Stromal cell of bone marrow (primary cell): ENCODE results near the gene OR10G7.

Experiments used
- DNase-seq: peaks from one replicate; pipeline ENCODE4 v3.0.0-alpha.2; 2012; ENCODE audit warnings: low read depth

OR10G7 gene, protein sequence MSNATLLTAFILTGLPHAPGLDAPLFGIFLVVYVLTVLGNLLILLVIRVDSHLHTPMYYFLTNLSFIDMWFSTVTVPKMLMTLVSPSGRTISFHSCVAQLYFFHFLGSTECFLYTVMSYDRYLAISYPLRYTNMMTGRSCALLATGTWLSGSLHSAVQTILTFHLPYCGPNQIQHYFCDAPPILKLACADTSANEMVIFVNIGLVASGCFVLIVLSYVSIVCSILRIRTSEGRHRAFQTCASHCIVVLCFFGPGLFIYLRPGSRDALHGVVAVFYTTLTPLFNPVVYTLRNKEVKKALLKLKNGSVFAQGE

DNA sequence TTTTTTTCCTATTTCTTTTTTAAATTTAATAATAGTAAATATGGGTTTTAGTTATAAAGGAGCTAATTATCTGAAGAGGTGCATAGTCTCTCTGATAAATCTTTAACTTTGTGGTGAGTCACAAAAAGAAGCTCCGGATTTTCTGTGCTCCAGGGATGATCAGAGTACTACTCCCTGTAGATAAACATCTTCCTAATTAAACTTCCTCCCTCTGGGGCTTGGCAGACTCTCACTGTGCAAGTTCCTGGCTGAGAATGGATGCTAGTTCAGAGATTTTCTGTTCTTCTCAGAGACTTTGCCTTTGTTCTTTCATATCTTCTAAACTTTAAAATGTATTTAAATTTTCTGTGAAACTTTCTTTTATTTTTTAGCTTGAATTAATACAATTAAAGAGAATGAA is at the start of gene OR10G7:
Gene OR10G7, minus strand, starts transcription at position 72 of the 400 bp plus-strand sequence. CDS start 2,324 bp downstream, outside the sequence.
- DNase-seq, result no peak

DNA sequence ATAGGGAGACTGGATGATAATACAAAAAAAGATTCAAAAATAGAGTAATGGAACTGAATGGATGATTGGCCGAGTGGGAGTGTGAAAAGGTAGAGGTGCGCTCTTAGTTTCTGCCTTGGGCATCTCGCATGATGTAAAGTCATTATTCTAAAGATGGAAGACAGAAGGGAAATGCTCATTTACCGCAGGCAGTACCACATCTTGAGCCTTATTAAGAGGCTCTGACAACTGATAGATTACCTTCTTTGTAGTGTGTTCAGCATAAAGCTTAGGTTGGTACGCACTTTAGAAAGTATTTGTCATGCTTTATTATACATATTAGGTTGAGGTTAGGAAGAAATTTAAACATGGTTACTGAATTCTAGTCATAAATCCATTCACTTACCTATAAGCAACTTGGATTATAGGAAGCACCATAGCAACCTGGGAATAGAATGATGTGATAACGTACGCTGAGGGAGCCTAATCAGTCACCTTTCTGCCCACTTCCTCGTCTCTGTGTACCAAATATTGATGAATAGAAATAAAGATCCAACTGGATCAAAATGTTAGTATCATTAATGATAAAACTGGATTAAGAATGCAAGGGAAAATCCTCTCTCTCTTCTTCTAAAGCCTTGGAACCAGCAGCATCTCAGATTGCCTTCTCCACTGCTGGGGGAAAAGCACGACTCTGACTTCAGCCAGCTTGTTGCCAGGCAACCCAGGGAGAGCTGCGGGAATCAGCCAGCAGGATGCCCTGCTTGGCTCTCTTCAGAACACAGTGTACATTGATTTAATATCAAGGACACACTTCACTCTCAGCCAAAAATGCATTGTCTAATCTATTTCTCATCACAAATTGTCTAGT is 45.1 kb upstream of the OR10G7 start:
- DNase-seq, result no peak

DNA sequence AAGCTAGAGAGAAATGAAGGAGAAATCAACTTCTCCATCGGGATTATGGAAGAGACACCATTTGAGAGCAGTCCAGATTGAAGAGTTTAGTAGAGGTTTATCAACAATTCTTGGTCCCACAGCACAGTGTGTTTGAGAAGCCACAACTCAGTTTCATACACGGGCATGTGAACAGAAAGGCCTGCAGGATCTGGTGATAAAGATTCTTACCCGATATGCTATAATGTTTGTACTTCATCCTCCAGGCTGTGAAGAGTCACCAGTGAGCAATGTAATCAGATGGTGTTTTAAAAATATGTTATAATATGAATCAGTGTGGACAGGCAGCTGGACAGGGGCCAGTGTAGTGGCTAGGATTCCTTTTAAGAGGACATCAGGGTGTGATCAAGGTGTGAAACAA is 44.5 kb upstream of the OR10G7 start:
- no peak for DNase-seq

DNA sequence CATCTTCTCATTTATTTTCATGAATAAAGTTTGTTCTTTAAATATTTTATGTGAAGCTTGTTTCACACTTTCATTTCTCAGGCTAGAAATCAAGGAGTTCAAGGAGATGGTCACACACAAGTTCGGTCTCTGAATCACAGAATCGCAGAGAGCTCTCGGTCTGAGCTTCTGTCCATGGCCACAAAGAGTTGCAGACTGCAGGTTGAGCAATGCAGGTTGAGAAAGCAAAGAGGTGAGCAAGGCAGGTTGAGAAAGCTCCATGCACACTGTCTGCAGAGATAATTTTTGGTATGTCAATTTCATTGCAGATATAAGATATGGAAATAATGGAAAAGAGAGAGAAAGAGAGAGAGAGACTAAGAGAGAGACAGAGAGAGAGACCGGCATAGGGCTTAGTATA is 41.2 kb upstream of the OR10G7 start:
- no peak for DNase-seq

DNA sequence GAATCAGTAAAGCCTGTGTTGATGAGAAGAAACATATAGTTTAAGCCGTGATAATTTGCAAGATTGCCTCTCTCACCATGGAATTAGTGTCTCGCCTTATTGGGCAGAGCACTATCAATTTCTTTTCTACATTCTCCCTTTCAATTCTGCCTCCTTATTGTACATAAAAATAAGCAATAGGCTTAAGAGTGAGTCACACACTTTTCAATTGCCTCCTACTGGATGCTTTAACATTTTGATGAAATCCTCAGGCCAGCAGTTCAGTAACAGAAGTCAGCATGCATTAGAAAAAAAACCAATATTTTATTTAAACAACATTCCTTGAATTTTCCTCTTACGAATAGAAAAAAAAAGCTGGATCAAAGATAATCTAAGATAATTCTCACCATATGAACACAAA is 40.4 kb upstream of the OR10G7 start:
- no peak for DNase-seq

DNA sequence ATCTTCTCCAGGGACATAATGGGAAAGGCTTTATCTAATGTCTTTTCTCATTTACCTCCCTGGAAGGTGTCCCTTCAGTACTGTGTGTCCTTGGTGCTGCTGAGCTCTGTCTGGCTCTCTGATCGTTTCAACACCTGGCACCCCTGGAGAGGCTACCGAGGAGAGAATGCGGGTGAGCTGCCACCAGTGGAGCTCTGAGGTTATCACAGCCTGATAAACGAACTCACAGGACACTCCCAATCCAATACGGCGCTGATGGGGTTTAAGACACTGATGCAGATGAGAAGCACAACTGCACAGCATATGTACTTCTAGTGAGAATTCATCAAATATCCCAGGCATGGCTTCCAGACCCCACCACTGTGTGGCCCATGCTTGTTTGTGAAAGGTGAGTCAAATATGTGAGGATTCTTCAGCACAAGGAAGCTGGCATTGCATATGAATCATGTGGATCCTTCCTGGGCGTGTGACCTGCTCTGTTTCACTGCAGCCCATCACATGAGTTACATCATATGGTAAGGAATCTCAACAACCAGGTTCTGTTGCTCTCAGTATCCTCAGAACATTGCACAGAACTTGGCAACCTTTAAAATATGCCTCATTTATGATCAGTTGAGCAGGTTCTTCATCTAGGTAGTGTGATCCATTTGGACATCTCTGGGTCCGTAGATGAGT is 39.3 kb upstream of the OR10G7 start:
- no peak for DNase-seq

DNA sequence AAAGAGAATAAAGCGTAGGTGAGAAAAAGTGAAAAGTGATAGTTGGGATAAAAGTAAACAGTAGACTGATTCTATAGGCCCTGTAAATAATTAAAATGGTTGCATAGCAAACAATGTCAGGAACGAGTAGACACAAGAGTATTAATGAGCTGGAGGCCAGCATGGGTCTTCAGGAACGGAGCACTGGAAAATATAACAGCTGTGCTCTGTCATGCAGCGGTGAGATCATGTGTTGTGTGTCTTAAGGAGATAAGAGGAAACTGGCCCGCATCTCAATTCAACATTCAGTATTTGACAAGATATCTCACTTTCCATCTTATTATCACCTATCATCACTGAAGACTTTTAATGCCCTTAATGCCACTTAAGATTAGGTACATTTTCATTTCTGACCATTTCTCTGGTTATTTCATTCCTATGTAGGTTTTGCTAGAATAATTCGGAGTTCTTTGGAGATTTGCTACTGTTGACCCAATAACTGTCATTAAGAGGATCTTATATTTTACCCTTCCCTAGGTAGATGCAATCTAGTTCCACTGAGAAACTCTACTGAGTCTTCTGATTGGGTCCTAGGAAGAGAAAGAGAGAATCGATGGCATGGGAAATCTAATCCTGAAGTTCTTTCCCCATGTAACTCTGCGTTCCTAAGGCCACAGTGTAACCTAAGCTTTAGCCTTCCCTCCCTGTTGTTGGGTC is 38.7 kb upstream of the OR10G7 start:
- no peak for DNase-seq

DNA sequence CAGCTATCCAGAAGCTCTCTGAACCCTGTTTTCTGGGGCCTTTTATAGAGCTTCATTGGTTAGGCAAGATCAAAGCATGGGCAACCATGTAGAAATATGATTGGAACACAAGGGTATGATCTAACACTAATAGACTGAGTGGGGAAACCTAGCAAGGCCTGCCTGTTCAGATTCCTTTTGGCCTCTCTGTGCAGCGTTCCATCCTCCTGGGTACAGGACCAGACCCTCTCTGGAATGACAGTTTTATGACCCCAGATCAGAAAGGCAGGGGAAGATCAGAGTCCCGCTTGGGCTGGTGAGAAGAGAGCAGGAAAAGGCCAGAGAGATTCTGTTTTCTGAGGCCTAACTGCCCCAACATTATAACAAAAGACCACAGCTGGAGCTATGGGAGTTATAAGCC is 37.5 kb upstream of the OR10G7 start:
- DNase-seq, result no peak

DNA sequence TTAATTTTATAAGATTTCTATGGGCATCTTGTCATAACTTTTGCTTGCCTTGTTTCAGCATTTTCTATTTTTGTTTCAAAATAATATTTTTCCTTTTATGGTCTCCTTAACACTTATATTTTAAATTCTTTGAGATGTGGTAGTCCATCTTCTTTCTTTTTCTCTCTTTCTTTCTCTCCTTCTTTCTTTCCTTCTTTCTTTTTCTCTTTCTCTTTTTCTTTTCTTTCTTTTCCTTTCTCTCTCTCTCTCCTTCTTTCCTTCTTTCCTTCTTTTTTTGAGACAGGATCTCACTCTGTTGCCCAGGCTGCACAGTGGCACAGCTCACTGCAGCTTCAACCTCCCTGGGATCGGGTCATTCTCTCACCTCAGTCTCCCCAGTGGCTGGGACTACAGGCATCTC is 36.1 kb upstream of the OR10G7 start:
- no peak for DNase-seq

DNA sequence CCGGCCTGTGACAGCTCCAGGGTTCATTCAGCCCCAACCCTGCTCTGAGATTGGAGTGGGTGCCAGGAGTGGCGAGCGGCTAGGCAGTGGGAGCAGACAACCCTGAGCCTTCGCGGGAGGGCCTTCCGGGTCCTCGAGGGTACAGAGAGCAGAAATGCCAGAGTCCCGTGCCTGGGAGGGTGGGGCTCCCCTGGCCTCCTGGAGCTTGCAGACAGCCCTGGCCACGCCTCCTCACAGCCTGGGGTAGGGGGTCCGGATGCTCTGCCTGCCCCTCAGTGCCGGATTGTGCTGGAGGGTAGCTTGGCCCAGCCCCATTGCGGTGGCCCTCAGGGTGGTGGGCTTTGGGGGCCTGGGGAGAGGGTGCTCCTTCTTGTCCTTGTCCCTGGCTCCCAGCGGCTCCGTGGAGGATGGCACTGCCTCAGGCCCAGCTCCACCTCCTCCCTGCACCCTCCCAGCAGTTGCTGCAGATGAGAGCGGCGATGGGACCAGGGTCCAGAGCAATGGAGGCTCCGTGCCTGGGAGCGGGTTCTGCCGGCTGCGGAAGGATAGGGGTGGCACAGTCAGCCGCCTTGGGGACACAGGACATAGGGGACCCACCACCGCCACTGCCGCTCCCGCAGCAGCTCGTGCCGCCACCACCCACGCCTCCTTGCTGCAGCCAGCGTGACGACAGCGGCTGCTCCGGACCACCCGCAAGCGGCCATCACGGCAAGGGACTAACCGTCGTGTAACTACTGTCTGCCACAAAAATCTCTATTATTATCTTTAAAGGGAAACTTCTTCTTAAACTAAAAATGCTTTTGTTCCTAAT is 34.9 kb upstream of the OR10G7 start:
- DNase-seq, result no peak

DNA sequence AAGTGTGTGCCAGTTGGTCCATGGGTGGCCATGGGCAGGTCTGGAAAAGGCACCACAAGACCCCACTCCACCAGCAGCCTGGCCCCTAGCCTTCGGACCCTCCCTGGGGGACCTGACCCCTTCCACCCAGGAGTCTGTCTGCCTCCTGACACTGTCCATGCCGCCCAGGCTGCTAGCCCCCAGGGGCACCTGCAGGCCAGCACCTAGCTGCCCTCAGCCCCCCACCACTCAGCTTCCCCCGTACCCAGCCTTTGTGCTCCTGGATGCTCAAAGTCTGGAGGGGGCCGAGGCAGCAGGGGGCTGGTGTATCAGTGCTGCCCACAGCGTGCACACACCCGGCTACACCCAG is 34.3 kb upstream of the OR10G7 start:
- no peak for DNase-seq

DNA sequence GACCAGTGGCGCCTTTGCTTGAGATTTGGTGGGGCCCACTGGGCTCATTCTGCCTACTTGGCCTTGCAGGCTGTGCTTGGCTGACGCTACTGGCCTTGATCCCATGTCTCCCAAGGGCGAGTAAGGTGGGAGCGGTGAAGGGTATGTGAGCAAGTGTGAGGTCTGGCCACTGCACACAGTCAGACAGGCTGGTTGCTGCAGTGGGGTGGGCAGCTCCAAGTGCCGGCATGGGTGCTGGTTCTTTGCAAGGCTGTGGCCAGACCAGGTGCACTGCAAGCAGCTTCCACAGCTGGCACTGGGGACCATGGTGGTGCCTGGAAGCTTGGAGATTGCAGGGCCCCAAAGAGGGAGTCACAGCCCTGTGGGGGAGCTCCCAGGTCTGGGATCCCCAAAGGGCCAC is 33.4 kb upstream of the OR10G7 start:
- no peak for DNase-seq

DNA sequence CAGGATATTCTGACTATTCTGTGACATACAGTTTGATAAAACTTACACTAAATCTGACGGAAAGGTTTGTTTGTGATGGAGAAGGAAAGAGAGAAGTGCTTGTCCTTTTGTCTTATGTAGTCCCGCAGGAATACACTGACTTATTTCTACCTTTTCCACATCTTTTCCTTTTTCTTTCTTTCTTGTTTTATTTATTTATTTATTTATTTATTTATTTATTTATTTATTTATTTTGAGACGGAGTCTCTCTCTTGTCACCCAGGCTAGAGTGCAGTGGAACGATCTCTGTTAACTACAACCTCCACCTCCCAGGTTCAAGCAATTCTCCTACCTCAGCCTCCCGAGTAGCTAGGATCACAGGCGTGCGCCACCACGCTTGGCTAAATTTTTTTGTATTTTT is 31.0 kb upstream of the OR10G7 start:
- DNase-seq, result no peak

DNA sequence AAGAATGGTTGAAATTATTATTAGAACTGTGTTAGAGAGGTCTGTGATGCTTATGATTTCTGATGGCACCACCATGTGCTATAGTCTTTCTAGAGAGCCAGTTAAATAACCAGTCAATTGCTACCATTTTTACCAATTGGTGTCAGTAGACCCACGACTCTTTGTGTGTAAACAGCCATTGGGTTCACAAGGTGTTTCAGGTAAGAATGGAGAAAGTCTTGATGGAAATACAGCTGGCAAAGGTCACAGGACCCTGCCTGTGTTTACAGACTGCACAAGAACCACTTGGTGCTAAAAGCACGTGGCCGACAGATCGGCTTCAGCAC is 30.5 kb upstream of the OR10G7 start:
- DNase-seq, result no peak

DNA sequence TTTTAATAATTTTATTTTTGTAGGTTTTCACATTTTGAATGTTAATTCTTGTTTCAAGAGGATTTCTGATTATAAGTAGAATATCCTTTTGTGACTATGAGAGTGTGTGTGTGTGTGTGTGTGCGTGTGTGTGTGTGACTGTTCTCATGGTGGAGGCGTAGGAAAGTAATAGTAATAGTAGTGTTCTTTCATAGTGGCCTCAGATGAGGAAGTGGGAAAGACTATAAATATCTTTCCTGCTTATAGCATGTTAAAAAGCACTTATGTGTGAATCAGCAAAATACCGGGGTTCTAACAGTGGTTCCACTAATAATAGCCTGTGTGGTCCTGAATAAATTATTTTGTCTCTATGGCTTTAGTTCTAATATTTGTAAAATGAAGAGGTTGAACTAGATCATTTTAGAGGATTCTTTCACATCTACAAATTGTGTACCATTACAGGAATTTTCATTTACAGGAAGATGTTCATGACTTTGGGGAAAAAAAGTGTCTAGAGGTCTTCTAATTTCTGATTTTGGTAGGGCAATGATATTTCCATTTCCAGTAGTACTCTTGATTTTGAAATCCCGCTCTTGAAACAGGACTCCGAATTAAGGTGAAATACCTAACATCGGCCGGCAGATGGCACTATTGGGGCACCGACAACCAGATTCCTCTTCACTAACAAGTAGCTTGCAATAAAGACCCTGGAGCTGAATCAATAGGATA is 29.9 kb upstream of the OR10G7 start:
- DNase-seq, result peak; percentile 58

DNA sequence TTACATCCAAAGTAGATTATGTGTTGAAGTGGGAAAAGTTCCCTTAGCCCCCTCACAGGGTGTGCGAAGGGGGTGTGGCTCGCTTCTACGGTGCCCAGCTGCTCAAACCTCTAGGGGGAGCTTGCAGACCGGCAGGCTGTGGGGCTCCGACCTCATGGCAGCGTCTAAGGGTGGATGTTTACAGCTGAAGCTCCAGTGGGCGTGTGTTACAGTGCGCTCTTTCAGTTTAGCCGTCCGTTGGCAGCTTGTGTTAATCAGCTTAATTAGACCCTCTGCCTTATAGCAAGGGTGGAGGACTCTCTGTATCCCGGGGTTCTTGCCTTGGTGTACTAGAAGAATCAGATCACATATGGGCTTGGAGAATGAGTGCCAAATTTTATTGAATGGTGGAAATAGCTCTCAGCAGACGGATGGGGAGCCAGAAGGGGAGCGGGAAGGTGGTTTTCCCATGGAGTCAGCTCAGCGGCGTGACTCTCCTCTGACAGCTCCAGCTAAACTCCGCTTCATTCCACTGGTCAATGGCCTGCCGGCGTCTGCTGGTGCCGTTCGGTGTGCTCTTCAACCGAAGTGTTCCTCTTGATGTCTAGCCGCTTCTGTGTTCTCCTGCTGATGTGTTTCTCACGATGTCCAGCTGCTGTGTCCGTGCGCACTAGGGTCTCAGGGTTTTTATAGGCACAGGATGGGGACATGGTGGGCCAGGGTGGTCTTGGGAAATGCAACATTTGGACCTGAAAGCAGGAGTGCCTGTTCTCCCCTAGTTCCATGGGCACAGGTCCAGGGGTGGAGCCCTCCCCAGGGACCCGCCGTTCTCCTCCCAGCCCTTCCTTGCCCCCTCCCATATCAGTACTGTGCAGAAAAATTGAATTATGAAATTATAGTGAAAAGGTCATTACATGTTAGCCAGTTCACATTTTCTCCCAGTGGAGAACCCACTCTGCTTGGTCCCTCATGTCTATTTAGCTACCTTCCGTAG is 28.6 kb upstream of the OR10G7 start:
- DNase-seq, result peak; percentile 11

DNA sequence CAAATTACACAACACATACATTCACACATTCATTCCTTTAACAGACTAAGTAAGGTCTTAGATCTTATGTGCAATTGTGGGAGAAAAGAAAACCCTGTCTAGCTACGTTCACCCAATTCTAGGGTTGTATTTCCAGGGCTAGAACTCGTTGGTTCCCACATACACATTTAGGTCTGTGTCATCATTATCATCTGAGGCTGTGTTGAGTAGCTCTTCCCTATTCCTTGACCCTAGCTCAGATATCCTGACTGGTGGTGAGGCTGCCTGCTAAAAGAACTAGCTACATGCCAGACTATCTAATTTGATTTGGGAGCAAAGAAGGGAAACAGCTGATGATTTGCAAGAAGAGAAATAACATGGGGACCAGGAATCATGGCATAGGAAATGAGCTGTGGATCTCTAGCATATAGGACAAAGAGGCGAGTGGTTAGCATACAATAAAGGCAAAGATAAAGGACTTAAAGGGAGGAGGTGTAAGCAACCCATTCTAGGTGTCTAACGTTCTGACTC is 27.5 kb upstream of the OR10G7 start:
- DNase-seq, result no peak

DNA sequence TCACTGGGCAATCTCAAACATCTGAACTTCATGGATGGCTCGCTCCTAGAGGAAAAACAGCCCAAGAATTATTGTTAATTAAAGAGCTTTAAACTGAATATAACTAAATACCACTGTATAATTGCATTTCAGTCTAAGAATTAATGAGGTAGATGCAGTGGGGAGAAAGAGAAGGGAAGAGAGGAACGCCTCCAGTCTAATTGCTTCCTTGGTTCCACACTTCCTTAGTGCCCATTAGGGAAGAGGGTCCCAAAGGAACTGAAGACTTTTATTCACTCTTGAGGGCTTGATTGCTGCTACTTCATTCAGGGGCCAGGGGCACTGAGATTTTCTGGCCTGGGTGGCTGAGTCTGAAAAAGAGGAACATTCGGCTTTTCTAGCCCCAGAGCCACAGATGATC is 11.8 kb upstream of the OR10G7 start:
- no peak for DNase-seq

DNA sequence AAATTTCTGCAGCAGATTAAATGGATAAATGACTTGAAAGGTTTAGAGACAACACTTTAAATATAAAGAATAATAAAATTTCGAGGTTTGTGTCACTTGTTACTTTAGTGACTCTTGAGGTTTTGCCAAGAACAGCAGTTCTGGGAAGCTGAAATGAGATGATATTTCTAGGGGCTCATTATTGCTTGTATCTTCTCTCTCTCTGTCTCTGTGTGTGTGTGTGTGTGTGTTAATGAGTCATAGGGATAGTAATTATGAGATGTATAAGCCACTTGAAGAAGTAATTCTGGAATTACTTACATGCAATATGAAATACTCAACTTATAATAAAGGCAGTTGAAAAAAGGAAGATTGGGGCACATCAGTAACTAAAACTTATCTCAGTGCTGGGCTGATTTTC is 9.6 kb upstream of the OR10G7 start:
- no peak for DNase-seq

DNA sequence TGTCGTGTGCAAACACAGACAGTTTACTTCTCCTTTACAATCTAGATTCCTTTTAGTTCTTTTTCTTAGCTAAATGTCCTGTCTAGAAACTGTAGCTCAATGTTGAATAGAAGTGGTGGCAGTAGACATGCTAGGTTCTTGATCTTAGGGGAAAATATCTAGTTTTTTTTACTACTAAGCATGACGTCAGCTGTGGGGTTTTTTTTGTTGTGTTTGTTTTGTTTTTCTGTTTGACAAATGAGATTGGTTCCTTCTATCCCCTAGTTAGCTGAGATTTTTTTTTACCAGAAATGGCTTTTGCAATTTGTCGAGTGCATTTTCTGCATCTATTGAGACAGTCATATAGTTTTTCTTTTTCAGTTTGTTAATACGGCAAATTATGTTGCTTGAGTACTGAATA is 2.3 kb upstream of the OR10G7 start:
- DNase-seq, result no peak
